Ovary (tissue), 3 donors: ENCODE data around the gene CD63.

Experiments used
- CTCF ChIP-seq, 3 donors: fragments of 450-650 bp in 2 of 3; fragments of 200-600 bp in 1 of 3; IDR thresholded peaks; one replicate each; pipeline versions ENCODE4 v1.5.1 to v1.8.0; 2016 to 2022; ENCODE audit warnings: antibody characterized with exemption in 3 of 3, mild to moderate bottlenecking in 1 of 3
- EP300 ChIP-seq: sonication (generic); formaldehyde crosslinking; IDR thresholded peaks from one replicate; pipeline ENCODE4 v1.6.1; 2017; ENCODE audit warnings: antibody characterized with exemption
- donor health status: DM: no; HTN: no; CAD: no.

GRCh38 chr12:55696796-55697462 is 31.9 kb downstream of the CD63 start:
- TF ChIP-seq CTCF (IDR thresholded peaks at IDR 0.05) (no peak), EP300 (no peak)
